ENCODE data around the gene POLG.
"Not testable (repeated sequence)": the region's sequence is repeated elsewhere in the genome, so short reads cannot be mapped to it uniquely, and the experiment has no call there.

POLG gene

GRCh38 chr15:89291934-89292438, 42.6 kb downstream of the POLG start:
- no peak for DNase-seq

- DNase-seq: no peak
Observed at GRCh38 chr15:89283201-89283600, 51.4 kb downstream of the POLG start.

- DNase-seq: no peak
Observed at GRCh38 chr15:89282631-89283030, 52.0 kb downstream of the POLG start.

- DNase-seq: no peak
Observed at GRCh38 chr15:89278307-89278706, 56.3 kb downstream of the POLG start.

GRCh38 chr15:89277281-89277680, 57.3 kb downstream of the POLG start:
- DNase-seq: not testable (repeated sequence)

All from right kidney (tissue), 1 donor.